Cardiac muscle cell (in vitro differentiated cells and primary cell): Measurements from ENCODE around the gene KDM4C. TPM values are rescaled to one million over a fixed set of nuclear protein-coding genes. Genes with fewer than 3 reads are reported as not detected.

ENCODE experiments used
- DNase-seq, 2 donors: peaks; one replicate each; pipeline versions ENCODE4 v3.0.0 to v3.0.0-alpha.2; 2010 to 2017; ENCODE audit warnings: low read depth in 1 of 2, low spot score in 1 of 2
- H3K27ac ChIP-seq: fragments of 200-600 bp; sonication (generic); 2 replicates; pipeline ENCODE4 v1.5.1; 2016
- H3K27me3 ChIP-seq: fragments of 200-600 bp; sonication (generic); 2 replicates; pipeline ENCODE4 v1.6.0; 2016; ENCODE audit warnings: control low read depth
- H3K36me3 ChIP-seq: fragments of 200-600 bp; sonication (generic); 2 replicates; pipeline ENCODE4 v1.5.1; 2016; ENCODE audit warnings: control low read depth
- H3K4me1 ChIP-seq: fragments of 200-600 bp; sonication (generic); 2 replicates; pipeline ENCODE4 v1.8.1; 2017; ENCODE audit warnings: low read depth, mild to moderate bottlenecking, mixed run types
- H3K4me3 ChIP-seq: fragments of 200-600 bp; sonication (generic); 2 replicates; pipeline ENCODE4 v1.5.1; 2016; ENCODE audit warnings: mild to moderate bottlenecking
- H3K9me3 ChIP-seq: fragments of 200-600 bp; sonication (generic); 2 replicates; pipeline ENCODE4 v1.5.1; 2017; ENCODE audit warnings: low read depth, mild to moderate bottlenecking, control low read depth
- CTCF ChIP-seq: IDR thresholded peaks from 2 replicates; pipeline ENCODE4 v1.5.1; 2012; ENCODE audit warnings: low read depth, mild to moderate bottlenecking, low read length
- polyA plus RNA-seq: library from polyadenylated mRNA; unstranded; fragments of >200 nt; fragmentation: Nextera tagmentation; extraction: Ambion mirVana; gene quantifications from 2 replicates; pipeline ENCODE4 v1.2.1, GENCODE V29; 2016
- total RNA-seq: library from RNA; depleted of rRNA; stranded (reverse); fragments of >200 nt; gene quantifications from 2 replicates; pipeline ENCODE4 v1.2.3, GENCODE V29; 2016

The KDM4C gene
- total and polyA plus RNA-seq, 2 experiments from 2014 or later, result 15.1 to 32.0 TPM

- H3K4me1 ChIP-seq, result no peaks in the 10 kb centered on the region
- H3K9me3 ChIP-seq, result no peaks in the 10 kb centered on the region
- DNase-seq, result no peak
- no peak overlapping the region for H3K4me3 ChIP-seq
- no peak overlapping the region for H3K27ac ChIP-seq
- H3K36me3 ChIP-seq, result no peaks in the 10 kb centered on the region
- no peak for TF ChIP-seq CTCF
- no peaks in the 10 kb centered on the region for H3K27me3 ChIP-seq
These were observed 154.3 kb downstream of the KDM4C start for GRCh38 chr9:6911901-6912638.

- no peak for TF ChIP-seq CTCF
These were observed 157.9 kb downstream of the KDM4C start for GRCh38 chr9:6915635-6916034.

GRCh38 chr9:6917162-6917561 lies 159.4 kb downstream of the KDM4C start:
- Histone ChIP-seq H3K4me1 (no peaks in the 10 kb centered on the region), H3K27me3 (no peaks in the 10 kb centered on the region), H3K4me3 (no peak overlapping the region), H3K27ac (no peak overlapping the region), H3K9me3 (no peaks in the 10 kb centered on the region), H3K36me3 (no peaks in the 10 kb centered on the region)
- no peak for TF ChIP-seq CTCF
- no peak for DNase-seq

More at GRCh38 chr9:6915635-6916034, 157.9 kb downstream of the KDM4C start:
- DNase-seq, result peak in 1 of 2 donors; percentile 34
- H3K27me3 ChIP-seq, result no peaks in the 10 kb centered on the region
- H3K4me1 ChIP-seq, result no peaks in the 10 kb centered on the region
- H3K27ac ChIP-seq, result no peak overlapping the region
- H3K9me3 ChIP-seq, result no peaks in the 10 kb centered on the region
- no peak overlapping the region for H3K4me3 ChIP-seq
- H3K36me3 ChIP-seq, result no peaks in the 10 kb centered on the region

- Histone ChIP-seq H3K9me3 (no peaks in the 10 kb centered on the region), H3K27me3 (no peaks in the 10 kb centered on the region), H3K4me3 (no peak overlapping the region), H3K36me3 (no peaks in the 10 kb centered on the region), H3K4me1 (peaks cover 5% of the 10 kb centered on the region), H3K27ac (no peak overlapping the region)
- no peak for TF ChIP-seq CTCF
- DNase-seq, result no peak
These were observed 162.3 kb downstream of the KDM4C start for GRCh38 chr9:6920041-6920440.

- no peak for TF ChIP-seq CTCF
- Histone ChIP-seq H3K4me1 (peaks cover 6% of the 10 kb centered on the region), H3K9me3 (no peaks in the 10 kb centered on the region), H3K36me3 (no peaks in the 10 kb centered on the region), H3K27me3 (no peaks in the 10 kb centered on the region), H3K27ac (no peak overlapping the region), H3K4me3 (no peak overlapping the region)
- DNase-seq, result no peak
These were observed 163.5 kb downstream of the KDM4C start for GRCh38 chr9:6921315-6921714.
